HG02981 (cell line): ENCODE data around the gene ESYT3.
A peak's percentile ranks its signal among the peaks of the same experiment; 100 is the strongest.

ENCODE experiments used
- ATAC-seq: cut with Tn5 transposase; IDR thresholded peaks from one replicate; pipeline ENCODE4 v1.9.1; 2021; ENCODE audit warnings: mild to moderate bottlenecking, moderate library complexity; ENCODE audit not compliant: unreplicated experiment

Gene ESYT3

GRCh38 chr3:138434276-138434874, at the start of gene ESYT3:
TSS of gene ESYT3 (plus strand) at chr3:138434616. CDS start at chr3:138434799, 183 bp downstream.
- peak; percentile 68 for ATAC-seq

- no peak for ATAC-seq
Measured at GRCh38 chr3:138384976-138385375, 49.4 kb upstream of the ESYT3 start.

- ATAC-seq = no peak
Measured at GRCh38 chr3:138389144-138389601, 45.2 kb upstream of the ESYT3 start.

- ATAC-seq = no peak
Measured at GRCh38 chr3:138389841-138390581, 44.4 kb upstream of the ESYT3 start.

GRCh38 chr3:138390582-138390932, 43.9 kb upstream of the ESYT3 start:
- ATAC-seq = no peak

GRCh38 chr3:138394156-138394555, 40.3 kb upstream of the ESYT3 start:
- ATAC-seq = no peak

- ATAC-seq = no peak
Measured at GRCh38 chr3:138394686-138395085, 39.7 kb upstream of the ESYT3 start.

GRCh38 chr3:138395865-138396751, 38.3 kb upstream of the ESYT3 start:
- ATAC-seq = no peak

- ATAC-seq = no peak
Measured at GRCh38 chr3:138396752-138397410, 37.5 kb upstream of the ESYT3 start.

GRCh38 chr3:138397983-138398382, 36.4 kb upstream of the ESYT3 start:
- ATAC-seq = no peak

GRCh38 chr3:138398791-138399575, 35.4 kb upstream of the ESYT3 start:
- no peak for ATAC-seq

GRCh38 chr3:138399766-138400165, 34.6 kb upstream of the ESYT3 start:
- no peak for ATAC-seq

GRCh38 chr3:138400651-138401070, 33.8 kb upstream of the ESYT3 start:
- ATAC-seq = no peak

GRCh38 chr3:138401834-138402233, 32.6 kb upstream of the ESYT3 start:
- no peak for ATAC-seq

GRCh38 chr3:138404121-138404520, 30.3 kb upstream of the ESYT3 start:
- ATAC-seq = no peak

- ATAC-seq = no peak
Measured at GRCh38 chr3:138405001-138405400, 29.4 kb upstream of the ESYT3 start.

- ATAC-seq = no peak
Measured at GRCh38 chr3:138405486-138405885, 28.9 kb upstream of the ESYT3 start.

GRCh38 chr3:138406606-138407005, 27.8 kb upstream of the ESYT3 start:
- no peak for ATAC-seq

GRCh38 chr3:138407236-138407907, 27.0 kb upstream of the ESYT3 start:
- no peak for ATAC-seq
